GM12801 (cell line): Measurements from ENCODE around the gene ADAMTSL1.

Experiments used
- TF ChIP-seq, protein P1 (sequence below): IDR thresholded peaks from one replicate; pipeline ENCODE4 v1.5.1; 2011; ENCODE audit warnings: control low read depth; ENCODE audit not compliant: insufficient read length; ENCODE audit errors: extremely low read depth

The ADAMTSL1 gene

DNA sequence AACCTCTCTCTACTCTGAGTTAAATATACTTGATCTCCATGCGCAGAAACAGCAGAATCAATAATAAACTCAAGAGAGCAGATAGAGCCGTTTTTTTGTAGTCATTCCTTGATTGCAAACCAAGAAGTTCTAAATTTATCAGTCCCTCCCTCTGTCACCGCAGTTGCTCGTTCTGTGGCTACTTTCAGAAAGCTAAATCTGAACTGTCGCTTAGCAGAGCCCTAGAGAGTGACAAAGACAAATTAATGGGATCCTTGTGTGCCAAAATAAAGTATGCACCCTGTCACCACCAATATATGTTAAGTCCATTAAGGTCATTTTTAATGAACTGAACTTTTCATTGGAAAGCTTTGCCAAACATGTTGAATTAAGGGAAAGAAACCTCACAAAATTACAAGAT, 218.3 kb downstream of the ADAMTSL1 start:
- TF ChIP-seq, protein P1, sequence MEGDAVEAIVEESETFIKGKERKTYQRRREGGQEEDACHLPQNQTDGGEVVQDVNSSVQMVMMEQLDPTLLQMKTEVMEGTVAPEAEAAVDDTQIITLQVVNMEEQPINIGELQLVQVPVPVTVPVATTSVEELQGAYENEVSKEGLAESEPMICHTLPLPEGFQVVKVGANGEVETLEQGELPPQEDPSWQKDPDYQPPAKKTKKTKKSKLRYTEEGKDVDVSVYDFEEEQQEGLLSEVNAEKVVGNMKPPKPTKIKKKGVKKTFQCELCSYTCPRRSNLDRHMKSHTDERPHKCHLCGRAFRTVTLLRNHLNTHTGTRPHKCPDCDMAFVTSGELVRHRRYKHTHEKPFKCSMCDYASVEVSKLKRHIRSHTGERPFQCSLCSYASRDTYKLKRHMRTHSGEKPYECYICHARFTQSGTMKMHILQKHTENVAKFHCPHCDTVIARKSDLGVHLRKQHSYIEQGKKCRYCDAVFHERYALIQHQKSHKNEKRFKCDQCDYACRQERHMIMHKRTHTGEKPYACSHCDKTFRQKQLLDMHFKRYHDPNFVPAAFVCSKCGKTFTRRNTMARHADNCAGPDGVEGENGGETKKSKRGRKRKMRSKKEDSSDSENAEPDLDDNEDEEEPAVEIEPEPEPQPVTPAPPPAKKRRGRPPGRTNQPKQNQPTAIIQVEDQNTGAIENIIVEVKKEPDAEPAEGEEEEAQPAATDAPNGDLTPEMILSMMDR: no peak

DNA sequence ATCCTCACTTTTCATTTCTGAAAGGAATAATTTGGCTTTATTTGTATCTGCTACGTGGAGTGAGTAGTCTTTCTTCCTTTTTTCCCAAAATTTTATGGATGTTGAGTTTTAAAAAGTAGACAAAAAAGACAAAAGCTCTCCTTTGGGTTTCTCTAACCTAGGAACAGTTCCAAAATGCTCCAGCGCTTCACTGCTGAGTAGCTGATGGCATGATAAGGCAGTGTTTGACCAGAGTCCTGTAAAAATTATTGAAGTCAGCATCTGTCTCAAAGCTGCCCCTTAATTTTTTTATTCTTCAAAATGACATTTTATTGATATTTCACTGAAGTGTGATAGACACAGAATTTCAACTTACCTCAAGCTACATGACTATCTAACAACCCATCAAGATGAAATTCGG, 219.0 kb downstream of the ADAMTSL1 start:
- TF ChIP-seq, protein P1: no peak

DNA sequence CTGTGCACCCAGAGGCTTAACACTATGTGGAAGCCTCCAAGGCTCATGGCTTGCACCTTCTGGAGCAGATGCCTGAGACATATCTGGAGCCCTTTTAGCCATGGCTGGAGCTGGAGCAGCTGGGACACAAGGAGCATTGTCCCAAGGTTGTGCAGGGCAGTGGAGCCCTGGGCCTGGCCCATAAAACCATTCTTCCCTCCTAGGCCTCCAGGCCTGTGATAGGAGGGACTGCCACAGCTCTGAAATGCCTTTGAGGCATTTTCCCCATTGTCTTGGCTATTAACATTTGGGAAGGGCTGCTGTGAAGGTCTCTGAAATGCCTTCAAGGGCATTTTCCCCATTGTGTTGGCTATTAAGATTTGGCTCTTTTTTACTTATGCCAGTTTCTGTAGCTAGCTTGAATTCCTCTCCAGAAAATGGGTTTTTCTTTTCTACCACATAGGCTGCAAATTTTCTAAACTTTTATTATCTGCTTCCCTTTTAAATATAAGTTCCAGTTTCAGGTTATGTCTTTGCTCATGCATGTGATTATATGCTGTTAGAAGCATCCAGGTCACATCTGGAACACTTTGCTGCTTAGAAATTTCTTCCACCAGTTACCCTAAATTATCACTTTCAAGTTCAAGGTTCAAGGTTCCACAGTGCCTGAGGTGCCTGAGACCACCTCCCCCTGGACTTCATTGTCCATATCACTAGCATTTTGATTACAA, 221.2 kb downstream of the ADAMTSL1 start:
- TF ChIP-seq, protein P1: no peak

- TF ChIP-seq, protein P1: no peak
These were observed 225.0 kb downstream of the ADAMTSL1 start for GRCh38 chr9:18698992-18699391.

GRCh38 chr9:18699764-18700163, 225.8 kb downstream of the ADAMTSL1 start:
- TF ChIP-seq, protein P1: no peak

- TF ChIP-seq, protein P1: no peak
These were observed 226.8 kb downstream of the ADAMTSL1 start for GRCh38 chr9:18700714-18701113.

- TF ChIP-seq, protein P1: no peak
These were observed 229.4 kb downstream of the ADAMTSL1 start for GRCh38 chr9:18703151-18703900.
